Hepatic stellate cell (primary cell): ENCODE results near the gene PDCD7.
A peak's percentile ranks its signal among the peaks of the same experiment; 100 is the strongest.
"Not testable (repeated sequence)": the region's sequence is repeated elsewhere in the genome, so short reads cannot be mapped to it uniquely, and the experiment has no call there.

Experiments used
- DNase-seq: peaks from one replicate; pipeline ENCODE4 v3.0.0; 2011; ENCODE audit warnings: low spot score

Gene PDCD7

GRCh38 chr15:65133548-65134200, at the start of gene PDCD7:
Gene PDCD7, minus strand, starts transcription at chr15:65133808. Its CDS starts 27 bp downstream, at chr15:65133781.
- DNase-seq, result peak; percentile 96

GRCh38 chr15:65182538-65182937, 48.9 kb upstream of the PDCD7 start:
- no peak for DNase-seq

- DNase-seq, result not testable (repeated sequence)
These were observed 48.2 kb upstream of the PDCD7 start for GRCh38 chr15:65181582-65182353.

- no peak for DNase-seq
These were observed 46.6 kb upstream of the PDCD7 start for GRCh38 chr15:65180167-65180566.

GRCh38 chr15:65177901-65178300, 44.3 kb upstream of the PDCD7 start:
- DNase-seq, result no peak

GRCh38 chr15:65176056-65176455, 42.4 kb upstream of the PDCD7 start:
- DNase-seq, result no peak

- no peak for DNase-seq
These were observed 41.9 kb upstream of the PDCD7 start for GRCh38 chr15:65175511-65175910.

GRCh38 chr15:65174509-65174908, 40.9 kb upstream of the PDCD7 start:
- no peak for DNase-seq

GRCh38 chr15:65172531-65172930, 38.9 kb upstream of the PDCD7 start:
- no peak for DNase-seq

- DNase-seq, result no peak
These were observed 37.8 kb upstream of the PDCD7 start for GRCh38 chr15:65171428-65171827.

- DNase-seq, result no peak
These were observed 32.3 kb upstream of the PDCD7 start for GRCh38 chr15:65165875-65166274.

- no peak for DNase-seq
These were observed 30.5 kb upstream of the PDCD7 start for GRCh38 chr15:65164139-65164538.

- DNase-seq, result no peak
These were observed 29.4 kb upstream of the PDCD7 start for GRCh38 chr15:65163041-65163440.

- no peak for DNase-seq
These were observed 23.1 kb upstream of the PDCD7 start for GRCh38 chr15:65156692-65157091.

- DNase-seq, result no peak
These were observed 21.1 kb upstream of the PDCD7 start for GRCh38 chr15:65154720-65155119.

GRCh38 chr15:65147902-65148301, 14.3 kb upstream of the PDCD7 start:
- DNase-seq, result no peak

- DNase-seq, result no peak
These were observed 12.8 kb upstream of the PDCD7 start for GRCh38 chr15:65146438-65146837.

- not testable (repeated sequence) for DNase-seq
These were observed 5.0 kb upstream of the PDCD7 start for GRCh38 chr15:65138631-65139030.

GRCh38 chr15:65137893-65138292, 4.3 kb upstream of the PDCD7 start:
- not testable (repeated sequence) for DNase-seq

- not testable (repeated sequence) for DNase-seq
These were observed 3.5 kb upstream of the PDCD7 start for GRCh38 chr15:65137089-65137488.

GRCh38 chr15:65134538-65134937, 930 bp upstream of the PDCD7 start:
- DNase-seq, result no peak

- peak; percentile 74 for DNase-seq
These were observed 595 bp downstream of the PDCD7 start for GRCh38 chr15:65132878-65133547.

- no peak for DNase-seq
These were observed 2.7 kb downstream of the PDCD7 start for GRCh38 chr15:65130941-65131340.
